HepG2 (cell line): ENCODE measurements around the gene GDAP2.

ENCODE experiments used
- CTCF ChIP-seq: sonication (generic); formaldehyde crosslinking; IDR thresholded peaks from 2 replicates; pipeline ENCODE4 v1.5.0; 2020; ENCODE audit warnings: mild to moderate bottlenecking, missing genetic modification reagents, moderate library complexity
- FOXK2 ChIP-seq: fragments of 450-650 bp; IDR thresholded peaks from 2 replicates; pipeline ENCODE4 v1.6.1; 2016
- HDAC6 ChIP-seq: fragments of 200-600 bp; sonication (generic); IDR thresholded peaks from 2 replicates; pipeline ENCODE4 v1.7.0; 2017; ENCODE audit warnings: mild to moderate bottlenecking, antibody characterized with exemption, low read length, low read depth
- JUN ChIP-seq: sonication (generic); formaldehyde crosslinking; IDR thresholded peaks from 2 replicates; pipeline ENCODE4 v1.4.0; 2020; ENCODE audit warnings: mild to moderate bottlenecking, missing genetic modification reagents
- MBNL3 ChIP-seq: fragments of 250-450 bp; sonication (Bioruptor Pico); conservative IDR thresholded peaks from 2 replicates; pipeline ENCODE4 v1.8.0; 2022; ENCODE audit warnings: mild to moderate bottlenecking, inconsistent platforms
- THRA ChIP-seq: sonication (generic); formaldehyde crosslinking; IDR thresholded peaks from 2 replicates; pipeline ENCODE4 v1.4.0; 2020; ENCODE audit warnings: missing genetic modification reagents, borderline replicate concordance
- ZNF770 ChIP-seq: sonication (generic); formaldehyde crosslinking; IDR thresholded peaks from 2 replicates; pipeline ENCODE4 v1.5.0; 2020; ENCODE audit warnings: mild to moderate bottlenecking, missing genetic modification reagents
- ZSCAN20 ChIP-seq: sonication (generic); formaldehyde crosslinking; IDR thresholded peaks from 2 replicates; pipeline ENCODE4 v1.4.0; 2020; ENCODE audit warnings: missing genetic modification reagents, mild to moderate bottlenecking, borderline replicate concordance
- ZSCAN29 ChIP-seq: sonication (generic); formaldehyde crosslinking; conservative IDR thresholded peaks from 2 replicates; pipeline ENCODE4 v1.4.0; 2020; ENCODE audit warnings: mild to moderate bottlenecking, missing genetic modification reagents

DNA sequence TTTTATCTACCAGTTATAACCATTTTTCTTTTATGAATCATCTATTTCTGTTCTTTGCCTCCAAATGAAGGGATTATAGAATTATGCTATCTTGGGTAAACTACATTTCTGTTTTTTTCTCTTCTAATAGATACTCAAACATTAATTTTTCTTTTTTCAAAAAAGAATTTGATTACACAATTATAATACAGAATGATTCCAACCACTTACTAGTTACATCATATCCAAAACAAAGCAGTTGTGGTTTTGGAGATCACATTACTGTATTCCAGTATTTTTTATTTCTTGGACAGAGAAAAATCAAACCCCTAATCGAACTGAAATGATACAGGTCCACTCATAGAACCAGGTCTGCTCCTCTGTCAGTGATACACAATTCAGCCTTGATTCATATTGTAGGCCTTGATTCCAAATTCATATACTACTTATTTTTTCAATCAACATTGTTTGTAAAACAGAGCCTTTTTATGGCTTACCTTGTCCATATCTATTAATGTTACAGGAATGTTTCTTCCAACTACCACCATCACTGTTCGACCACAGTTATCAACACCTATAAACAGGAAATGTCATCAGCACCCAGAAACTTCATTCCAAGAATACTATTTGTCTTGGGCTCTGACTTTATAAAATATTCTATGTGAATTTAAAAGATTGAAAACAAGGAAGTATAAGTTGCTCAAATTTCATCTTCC lies 43.2 kb downstream of the GDAP2 start:
- no peak for TF ChIP-seq MBNL3
- no peak for TF ChIP-seq HDAC6
- no peak for TF ChIP-seq ZSCAN20
- no peak for TF ChIP-seq ZSCAN29 (CRISPR knock-in tag)
- no peak for TF ChIP-seq THRA (CRISPR knock-in tag)
- TF ChIP-seq FOXK2 = no peak
- TF ChIP-seq CTCF = no peak
- no peak for TF ChIP-seq ZNF770 (CRISPR knock-in tag)
- no peak for TF ChIP-seq JUN (CRISPR knock-in tag)
